ENCODE results near the gene KRT83. TPM values are rescaled to one million over a fixed set of nuclear protein-coding genes. Genes with fewer than 3 reads are reported as not detected.

The KRT83 gene
- total RNA-seq, 1 donor from 2014 or later = not detected

DNA sequence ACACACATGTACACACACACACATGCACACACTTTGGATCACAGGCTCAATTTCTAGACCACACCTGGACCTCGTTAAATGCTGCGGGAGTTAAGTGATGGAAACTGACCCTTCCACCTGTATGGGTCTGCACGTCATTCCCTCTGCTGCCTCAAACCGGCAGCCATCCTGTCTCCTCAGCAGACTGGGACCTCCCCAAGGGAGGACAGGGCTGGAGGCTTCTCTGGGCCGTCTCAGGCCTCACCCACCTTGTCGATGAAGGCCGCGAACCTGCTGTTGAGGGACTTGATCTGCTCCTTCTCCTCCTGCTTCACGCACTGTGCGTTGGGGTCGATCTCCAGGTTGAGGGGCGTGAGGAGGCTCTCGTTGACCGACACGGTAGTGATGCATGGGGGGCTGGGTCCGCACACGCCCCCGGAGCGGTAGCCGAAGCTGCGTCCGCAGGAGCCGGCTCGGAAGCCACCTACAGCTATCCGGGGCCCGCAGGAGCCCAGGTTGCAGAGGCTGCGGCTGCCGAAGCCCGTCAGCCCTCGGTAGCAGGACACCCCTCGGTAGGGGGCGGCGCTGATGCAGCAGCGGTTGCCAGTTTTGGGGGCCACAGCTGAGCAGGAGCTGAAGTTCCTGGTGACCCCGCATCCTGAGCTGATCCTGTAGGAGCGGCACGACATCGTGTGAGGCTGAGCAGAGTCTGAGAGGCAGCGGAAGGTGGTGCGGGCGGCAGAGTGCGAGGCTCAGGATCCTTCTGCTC, 45.7 kb upstream of the KRT83 start, which contains the start of gene KRT85:
Gene KRT85, minus strand, starts transcription at position 744 of the 748 bp plus-strand sequence. Its CDS starts 76 bp downstream, at position 668.
- H3K9me3 Mint-ChIP-seq = no peaks in the 10 kb centered on the region
- H3K4me3 Mint-ChIP-seq = no peak within 1 kb of the TSS
- no peak within 1 kb of the TSS for H3K27ac Mint-ChIP-seq
- no peaks in the 10 kb centered on the region for H3K36me3 Mint-ChIP-seq
- DNase-seq (ENCODE audit: extremely low spot score, unreplicated experiment) = no peak
- peaks cover 31% of the 10 kb centered on the region for H3K27me3 Mint-ChIP-seq
- peaks cover 7% of the 10 kb centered on the region for H3K4me1 Mint-ChIP-seq (ENCODE audit: unreplicated experiment)
- TF ChIP-seq, protein P1, sequence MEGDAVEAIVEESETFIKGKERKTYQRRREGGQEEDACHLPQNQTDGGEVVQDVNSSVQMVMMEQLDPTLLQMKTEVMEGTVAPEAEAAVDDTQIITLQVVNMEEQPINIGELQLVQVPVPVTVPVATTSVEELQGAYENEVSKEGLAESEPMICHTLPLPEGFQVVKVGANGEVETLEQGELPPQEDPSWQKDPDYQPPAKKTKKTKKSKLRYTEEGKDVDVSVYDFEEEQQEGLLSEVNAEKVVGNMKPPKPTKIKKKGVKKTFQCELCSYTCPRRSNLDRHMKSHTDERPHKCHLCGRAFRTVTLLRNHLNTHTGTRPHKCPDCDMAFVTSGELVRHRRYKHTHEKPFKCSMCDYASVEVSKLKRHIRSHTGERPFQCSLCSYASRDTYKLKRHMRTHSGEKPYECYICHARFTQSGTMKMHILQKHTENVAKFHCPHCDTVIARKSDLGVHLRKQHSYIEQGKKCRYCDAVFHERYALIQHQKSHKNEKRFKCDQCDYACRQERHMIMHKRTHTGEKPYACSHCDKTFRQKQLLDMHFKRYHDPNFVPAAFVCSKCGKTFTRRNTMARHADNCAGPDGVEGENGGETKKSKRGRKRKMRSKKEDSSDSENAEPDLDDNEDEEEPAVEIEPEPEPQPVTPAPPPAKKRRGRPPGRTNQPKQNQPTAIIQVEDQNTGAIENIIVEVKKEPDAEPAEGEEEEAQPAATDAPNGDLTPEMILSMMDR (conservative IDR thresholded peaks at IDR 0.05) = no peak

DNA sequence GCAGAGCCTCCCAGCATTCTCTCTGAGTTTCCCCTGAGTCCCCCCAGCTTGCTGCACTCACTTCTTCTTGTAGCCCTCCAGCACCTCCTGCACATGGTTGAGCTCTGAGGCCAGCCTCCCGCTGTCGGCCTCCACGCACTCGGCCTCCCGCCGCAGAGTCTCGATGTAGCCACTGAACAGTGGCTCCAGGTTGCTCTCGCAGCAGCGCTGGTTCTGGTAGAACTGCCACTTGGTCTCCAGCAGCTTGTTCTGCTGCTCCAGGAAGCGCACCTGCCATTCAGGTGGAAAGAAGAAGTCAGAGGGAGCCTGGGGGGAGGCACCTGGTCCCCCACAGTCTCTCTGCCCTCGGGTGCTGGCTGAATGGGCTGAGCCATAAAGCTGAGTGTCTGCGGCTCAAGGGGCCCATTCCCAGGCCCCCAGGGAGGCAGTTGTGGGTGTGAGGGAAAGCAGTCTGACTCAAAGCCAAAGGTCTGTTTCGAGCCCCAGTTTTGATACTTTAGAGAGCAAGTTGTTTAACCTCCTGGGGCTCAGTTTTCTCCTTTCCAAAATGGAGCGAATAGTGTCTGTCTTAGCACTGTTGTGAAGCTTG, 43.8 kb upstream of the KRT83 start:
- no peak overlapping the region for H3K4me3 Mint-ChIP-seq
- DNase-seq (ENCODE audit: extremely low spot score, unreplicated experiment) = no peak
- no peaks in the 10 kb centered on the region for H3K36me3 Mint-ChIP-seq
- TF ChIP-seq, protein P1 (conservative IDR thresholded peaks at IDR 0.05) = no peak
- peaks cover 26% of the 10 kb centered on the region for H3K27me3 Mint-ChIP-seq
- no peaks in the 10 kb centered on the region for H3K4me1 Mint-ChIP-seq (ENCODE audit: unreplicated experiment)
- no peaks in the 10 kb centered on the region for H3K9me3 Mint-ChIP-seq
- no peak overlapping the region for H3K27ac Mint-ChIP-seq

DNA sequence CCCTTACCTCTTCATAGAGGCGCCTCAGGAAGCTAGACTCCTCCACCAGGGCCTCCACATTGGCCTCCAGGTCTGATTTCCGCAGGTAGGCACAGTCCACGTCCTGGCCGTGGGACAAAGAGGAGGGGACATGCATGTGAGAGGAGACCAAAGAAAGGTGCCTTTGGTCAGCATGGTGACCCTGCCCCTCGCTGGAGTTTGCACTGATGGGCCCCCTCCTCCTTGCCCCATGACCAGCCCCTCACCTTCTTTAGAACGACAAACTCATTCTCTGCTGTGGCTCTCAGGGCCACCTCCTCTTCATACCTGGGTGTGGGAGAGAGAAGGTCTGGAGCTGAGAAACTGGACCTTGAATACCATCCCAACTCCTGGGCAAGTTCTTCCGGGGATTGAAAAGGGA, 42.9 kb upstream of the KRT83 start:
- H3K4me1 Mint-ChIP-seq (ENCODE audit: unreplicated experiment) = no peaks in the 10 kb centered on the region
- H3K4me3 Mint-ChIP-seq = no peak overlapping the region
- H3K27me3 Mint-ChIP-seq = peaks cover 26% of the 10 kb centered on the region
- no peaks in the 10 kb centered on the region for H3K9me3 Mint-ChIP-seq
- TF ChIP-seq, protein P1 (conservative IDR thresholded peaks at IDR 0.05) = no peak
- no peak overlapping the region for H3K27ac Mint-ChIP-seq
- no peak for DNase-seq (ENCODE audit: extremely low spot score, unreplicated experiment)
- no peaks in the 10 kb centered on the region for H3K36me3 Mint-ChIP-seq

DNA sequence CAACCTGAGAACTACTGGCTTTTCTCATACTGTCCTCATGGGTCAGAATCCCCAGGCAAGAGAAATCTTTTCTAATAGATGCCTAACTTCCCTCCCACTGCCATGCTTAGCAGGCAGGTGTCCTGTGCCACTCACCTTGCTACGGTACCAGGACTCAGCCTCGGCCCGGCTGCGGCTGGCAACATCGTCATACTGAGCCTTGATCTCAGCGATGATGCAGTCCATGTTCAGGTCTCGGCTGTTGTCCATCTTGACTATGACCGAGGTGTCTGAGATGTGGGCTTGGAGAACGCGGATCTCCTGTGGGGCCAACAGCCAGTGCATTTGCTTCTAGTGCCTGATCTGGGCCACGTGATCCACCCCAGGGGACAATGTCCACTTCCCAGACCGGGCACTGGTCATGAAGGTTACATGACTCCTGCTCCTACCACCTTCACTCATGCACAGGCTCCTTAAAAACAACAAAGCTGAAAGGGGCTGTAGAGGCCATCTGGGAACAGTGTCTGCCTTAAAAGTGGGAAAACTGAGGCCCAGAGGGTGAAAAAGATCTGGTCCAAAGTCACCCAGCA, 42.0 kb upstream of the KRT83 start:
- no peak overlapping the region for H3K4me3 Mint-ChIP-seq
- peaks cover 21% of the 10 kb centered on the region for H3K27me3 Mint-ChIP-seq
- TF ChIP-seq, protein P1 (conservative IDR thresholded peaks at IDR 0.05) = no peak
- H3K9me3 Mint-ChIP-seq = no peaks in the 10 kb centered on the region
- no peak overlapping the region for H3K27ac Mint-ChIP-seq
- H3K4me1 Mint-ChIP-seq (ENCODE audit: unreplicated experiment) = no peaks in the 10 kb centered on the region
- no peak for DNase-seq (ENCODE audit: extremely low spot score, unreplicated experiment)
- no peaks in the 10 kb centered on the region for H3K36me3 Mint-ChIP-seq

DNA sequence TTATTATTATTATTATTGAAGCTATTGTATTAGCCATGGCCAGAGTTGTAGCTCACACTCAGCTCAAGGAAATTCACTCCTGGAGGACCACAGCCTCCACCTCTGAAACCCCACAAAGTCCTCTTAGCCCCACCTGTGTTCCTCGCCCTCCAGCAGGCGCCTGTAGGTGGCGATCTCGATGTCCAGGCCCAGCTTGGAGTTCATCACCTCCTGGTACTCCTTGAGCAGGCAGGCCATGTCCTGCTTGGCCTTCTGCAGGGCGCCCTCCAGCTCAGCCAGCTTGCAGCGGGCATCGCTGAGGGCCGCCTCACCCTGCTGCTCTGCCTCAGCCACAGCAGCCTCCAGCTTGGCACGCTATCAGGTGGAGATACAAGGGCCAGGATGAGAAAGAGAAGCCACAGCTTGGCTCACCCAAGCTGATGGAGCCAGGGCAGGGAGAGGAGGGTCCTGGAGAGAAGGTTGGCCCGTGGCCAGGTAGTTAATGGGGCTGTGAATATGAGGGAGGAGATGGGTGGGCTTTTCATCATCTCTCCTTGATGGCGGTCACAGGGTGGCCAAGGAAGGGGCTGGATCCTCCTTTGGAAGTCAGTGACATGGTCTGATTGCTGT, 41.0 kb upstream of the KRT83 start:
- no peaks in the 10 kb centered on the region for H3K36me3 Mint-ChIP-seq
- peaks cover 21% of the 10 kb centered on the region for H3K27me3 Mint-ChIP-seq
- H3K9me3 Mint-ChIP-seq = no peaks in the 10 kb centered on the region
- no peak overlapping the region for H3K4me3 Mint-ChIP-seq
- H3K4me1 Mint-ChIP-seq (ENCODE audit: unreplicated experiment) = peaks cover 5% of the 10 kb centered on the region
- no peak for DNase-seq (ENCODE audit: extremely low spot score, unreplicated experiment)
- H3K27ac Mint-ChIP-seq = no peak overlapping the region
- TF ChIP-seq, protein P1 (conservative IDR thresholded peaks at IDR 0.05) = peak; percentile 25
